ENCODE measurements around the gene MUC20.

DNA sequence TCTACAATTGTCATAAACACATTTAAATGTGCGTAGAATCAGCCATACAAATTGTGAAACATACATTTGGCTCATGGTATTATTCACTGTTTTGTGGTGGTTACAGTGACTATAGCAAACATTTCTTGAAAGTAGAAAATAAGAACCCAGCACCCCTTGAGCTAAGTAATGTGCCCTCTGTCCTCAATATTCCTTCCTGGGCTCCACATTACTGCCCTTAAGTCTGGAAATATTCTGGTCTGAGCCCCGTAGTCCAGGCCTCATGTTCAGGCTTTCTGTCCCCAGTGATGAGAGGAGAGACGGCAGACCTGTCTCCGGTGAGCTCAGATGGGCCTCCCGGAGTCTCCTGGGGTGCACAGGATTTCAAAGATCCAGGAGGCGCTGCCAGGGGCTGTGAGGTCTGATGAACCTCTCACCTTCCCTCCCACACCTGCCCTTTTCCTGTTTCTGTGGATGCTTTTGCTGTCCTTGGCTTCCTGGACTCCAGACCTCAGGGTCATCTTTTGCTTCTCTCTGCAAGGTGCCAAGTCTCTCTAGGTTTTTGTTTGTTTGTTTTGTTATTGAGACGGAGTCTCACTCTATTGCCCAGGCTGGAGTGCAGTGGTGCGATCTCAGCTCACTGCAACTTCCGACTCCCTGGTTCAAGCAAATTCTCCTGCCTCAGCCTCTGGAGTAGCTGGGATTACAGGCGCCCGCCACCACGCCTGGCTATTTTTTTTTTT, 8.8 kb upstream of the MUC20 start:
- TF ChIP-seq POLR2A (IDR thresholded peaks at IDR 0.05), result no peak
- TF ChIP-seq, protein P1, sequence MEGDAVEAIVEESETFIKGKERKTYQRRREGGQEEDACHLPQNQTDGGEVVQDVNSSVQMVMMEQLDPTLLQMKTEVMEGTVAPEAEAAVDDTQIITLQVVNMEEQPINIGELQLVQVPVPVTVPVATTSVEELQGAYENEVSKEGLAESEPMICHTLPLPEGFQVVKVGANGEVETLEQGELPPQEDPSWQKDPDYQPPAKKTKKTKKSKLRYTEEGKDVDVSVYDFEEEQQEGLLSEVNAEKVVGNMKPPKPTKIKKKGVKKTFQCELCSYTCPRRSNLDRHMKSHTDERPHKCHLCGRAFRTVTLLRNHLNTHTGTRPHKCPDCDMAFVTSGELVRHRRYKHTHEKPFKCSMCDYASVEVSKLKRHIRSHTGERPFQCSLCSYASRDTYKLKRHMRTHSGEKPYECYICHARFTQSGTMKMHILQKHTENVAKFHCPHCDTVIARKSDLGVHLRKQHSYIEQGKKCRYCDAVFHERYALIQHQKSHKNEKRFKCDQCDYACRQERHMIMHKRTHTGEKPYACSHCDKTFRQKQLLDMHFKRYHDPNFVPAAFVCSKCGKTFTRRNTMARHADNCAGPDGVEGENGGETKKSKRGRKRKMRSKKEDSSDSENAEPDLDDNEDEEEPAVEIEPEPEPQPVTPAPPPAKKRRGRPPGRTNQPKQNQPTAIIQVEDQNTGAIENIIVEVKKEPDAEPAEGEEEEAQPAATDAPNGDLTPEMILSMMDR (IDR thresholded peaks at IDR 0.05 in 4 of 5, conservative IDR thresholded peaks at IDR 0.05 in 1 of 5), result no peak

Measured in gastrocnemius medialis (tissue), 4 donors.